ENCODE data around the gene ACBD4.

Gene ACBD4

DNA sequence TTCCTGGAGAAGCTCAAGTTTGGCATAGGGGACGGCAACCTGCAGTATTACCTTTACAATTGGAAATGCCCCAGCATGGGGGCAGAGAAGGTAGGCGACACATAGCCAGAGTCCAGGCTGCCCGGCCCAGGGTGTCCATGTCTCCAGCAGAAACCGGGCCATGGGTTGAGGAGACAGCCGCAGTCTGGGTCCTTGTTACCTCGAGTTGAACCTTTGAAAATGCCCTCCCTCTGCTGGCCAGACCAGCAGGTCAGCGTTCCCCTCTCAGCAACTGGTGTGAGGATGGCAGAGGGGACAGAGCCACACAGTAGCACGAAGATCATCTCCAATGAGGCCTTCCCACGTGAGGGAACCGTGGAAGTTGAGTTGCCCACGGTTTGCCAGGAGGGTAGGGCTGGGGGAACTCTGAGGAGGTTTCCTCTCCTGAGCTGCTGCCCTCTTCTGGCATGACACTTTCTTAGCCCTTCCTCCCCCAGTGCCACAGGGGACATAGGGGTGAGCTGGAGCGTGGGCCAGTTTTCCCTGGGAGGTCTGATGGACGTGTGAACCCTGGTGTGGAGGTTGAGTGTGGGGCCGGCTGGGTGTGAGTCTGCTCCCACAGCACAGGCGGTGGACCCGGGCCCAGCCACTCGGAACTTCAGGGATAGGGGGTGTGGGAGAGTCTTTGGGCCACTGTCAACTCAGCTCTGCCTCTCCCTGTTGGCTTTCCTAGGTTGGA, 30.4 kb upstream of the ACBD4 start:
- no peak for DNase-seq

DNA sequence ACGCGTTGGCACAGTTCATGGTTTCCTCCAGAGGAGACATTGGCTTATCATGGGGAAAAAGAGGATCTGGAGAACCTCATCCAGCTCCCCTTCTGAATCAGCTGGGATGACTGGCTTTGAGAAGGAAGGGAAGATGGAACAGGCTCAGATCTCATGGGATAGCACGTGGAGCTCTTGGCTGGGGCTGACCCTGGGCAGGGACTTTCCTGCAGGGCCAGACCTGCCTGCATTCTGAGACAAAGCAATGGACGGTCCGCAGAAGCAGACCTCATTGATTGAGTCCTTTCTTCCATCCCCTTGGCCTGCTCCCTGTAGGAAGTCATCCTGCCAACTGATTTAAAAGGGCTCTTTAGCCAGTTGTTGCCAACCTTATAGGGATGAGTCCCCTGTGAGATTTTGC, 29.4 kb upstream of the ACBD4 start:
- DNase-seq: no peak

DNA sequence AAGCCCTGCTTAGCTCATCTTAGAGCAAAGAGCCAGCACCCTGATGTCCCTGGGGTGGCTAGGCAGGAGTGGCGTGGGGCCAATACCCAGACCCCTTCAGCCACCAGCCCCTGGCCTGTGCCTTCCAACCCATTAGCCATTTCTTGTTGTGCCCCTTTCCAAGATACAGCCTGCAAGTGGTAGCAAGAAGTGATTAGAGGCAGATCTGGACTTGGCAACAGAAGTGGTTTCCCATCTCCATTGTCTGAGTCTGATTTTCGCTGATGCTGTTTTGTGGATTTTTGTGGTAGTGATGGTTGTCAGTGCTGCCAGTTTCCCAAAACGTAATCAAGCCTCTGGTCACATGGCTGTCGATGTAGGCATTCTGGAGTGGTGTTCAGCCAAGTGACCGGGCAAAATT, 28.9 kb upstream of the ACBD4 start:
- no peak for DNase-seq

DNA sequence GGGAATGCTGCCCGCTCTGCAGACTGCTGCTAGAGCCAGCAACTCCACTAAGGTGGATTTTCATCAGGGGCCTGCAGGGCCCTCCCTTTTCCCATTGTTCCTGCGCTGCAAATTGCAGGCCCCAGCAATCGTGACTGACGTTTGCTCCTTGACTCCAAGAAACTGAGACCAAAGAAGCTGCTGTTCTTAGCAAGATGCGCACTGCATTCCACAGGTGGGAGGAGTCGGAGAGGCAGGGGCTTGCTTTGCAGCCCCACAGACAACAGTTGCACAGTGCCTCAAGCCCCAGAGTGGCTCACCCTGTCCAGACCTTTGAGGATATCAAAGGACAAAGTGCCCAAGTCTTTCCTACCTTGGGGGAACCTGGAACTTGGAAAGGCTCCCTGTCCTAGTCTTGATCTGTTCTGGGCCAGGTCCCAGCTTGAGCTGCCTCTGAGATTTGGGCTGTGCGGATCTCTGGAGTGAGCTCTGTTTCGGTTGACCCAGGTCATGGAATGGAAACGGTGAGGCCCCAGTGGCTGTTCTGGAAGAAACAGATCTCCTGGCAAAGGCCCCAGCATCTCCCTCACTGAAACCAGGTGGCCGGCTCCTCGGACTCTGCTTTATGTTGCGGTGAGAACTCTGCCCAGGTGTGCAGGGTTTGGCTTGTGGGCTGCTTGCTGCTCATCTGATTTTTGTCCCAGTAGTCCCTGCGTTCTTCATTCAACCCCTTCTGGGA, 28.0 kb upstream of the ACBD4 start:
- no peak for DNase-seq

DNA sequence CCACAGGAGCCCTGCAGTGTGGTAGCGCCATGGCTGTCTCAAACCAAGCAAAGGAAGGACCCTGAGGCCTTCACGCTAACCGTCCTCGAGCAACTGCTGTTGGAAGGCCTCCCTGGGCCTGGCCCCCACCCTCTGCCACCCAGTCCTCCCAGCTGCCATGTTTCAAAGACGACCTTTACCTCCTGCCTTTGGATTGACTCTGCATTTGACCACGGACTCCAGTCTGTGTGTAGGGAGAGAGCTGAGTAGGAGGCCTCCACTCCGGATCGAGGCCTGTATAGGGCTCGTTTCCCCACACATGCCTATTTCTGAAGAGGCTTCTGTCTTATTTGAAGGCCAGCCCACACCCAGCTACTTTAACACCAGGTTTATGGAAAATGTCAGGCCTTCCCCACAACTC, 27.4 kb upstream of the ACBD4 start:
- DNase-seq: no peak

DNA sequence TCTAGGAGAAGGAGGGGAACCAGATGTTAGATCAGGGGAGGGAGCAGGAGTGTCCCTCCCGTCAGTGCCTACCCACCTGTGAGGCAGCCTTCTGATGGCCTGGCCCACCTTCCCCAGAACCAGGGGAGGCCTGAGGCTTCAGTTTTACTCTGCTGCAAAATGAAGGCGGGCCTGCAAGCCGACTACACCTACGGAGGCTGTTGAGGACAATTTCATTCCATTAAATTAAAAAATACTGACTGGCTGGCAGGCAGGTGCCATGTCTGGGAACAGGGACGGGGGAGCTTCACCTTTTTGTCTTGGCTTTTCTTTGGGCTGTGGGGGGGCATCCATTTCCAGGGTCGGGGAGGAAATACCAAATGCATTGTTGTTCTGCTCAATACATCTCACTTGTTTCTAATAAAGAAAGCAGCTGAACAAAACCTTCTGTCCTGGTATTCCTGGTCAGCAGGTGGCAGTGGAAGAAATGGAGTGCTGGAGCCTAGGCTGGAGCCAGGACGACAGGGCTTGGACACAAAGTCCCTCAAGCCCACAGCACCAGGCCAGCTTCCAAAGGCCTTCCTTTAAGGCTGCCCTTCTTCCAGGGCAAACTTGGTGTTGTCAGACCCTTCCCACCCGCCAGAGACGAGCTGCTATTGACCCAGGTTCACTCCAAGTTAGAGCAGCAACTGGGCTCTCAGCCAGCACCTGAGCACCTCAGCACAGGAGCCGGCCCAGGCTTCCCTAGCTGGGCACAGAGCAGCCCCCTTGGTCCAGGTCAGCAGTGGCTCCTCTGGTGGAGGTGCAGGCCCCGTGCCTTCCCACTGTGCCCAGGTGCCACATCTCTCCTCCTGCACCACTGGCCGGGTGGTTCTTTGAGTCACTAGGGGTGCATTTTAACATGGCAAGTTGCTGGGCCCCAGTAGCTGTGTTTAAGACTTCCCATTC, 26.6 kb upstream of the ACBD4 start:
- DNase-seq: no peak

DNA sequence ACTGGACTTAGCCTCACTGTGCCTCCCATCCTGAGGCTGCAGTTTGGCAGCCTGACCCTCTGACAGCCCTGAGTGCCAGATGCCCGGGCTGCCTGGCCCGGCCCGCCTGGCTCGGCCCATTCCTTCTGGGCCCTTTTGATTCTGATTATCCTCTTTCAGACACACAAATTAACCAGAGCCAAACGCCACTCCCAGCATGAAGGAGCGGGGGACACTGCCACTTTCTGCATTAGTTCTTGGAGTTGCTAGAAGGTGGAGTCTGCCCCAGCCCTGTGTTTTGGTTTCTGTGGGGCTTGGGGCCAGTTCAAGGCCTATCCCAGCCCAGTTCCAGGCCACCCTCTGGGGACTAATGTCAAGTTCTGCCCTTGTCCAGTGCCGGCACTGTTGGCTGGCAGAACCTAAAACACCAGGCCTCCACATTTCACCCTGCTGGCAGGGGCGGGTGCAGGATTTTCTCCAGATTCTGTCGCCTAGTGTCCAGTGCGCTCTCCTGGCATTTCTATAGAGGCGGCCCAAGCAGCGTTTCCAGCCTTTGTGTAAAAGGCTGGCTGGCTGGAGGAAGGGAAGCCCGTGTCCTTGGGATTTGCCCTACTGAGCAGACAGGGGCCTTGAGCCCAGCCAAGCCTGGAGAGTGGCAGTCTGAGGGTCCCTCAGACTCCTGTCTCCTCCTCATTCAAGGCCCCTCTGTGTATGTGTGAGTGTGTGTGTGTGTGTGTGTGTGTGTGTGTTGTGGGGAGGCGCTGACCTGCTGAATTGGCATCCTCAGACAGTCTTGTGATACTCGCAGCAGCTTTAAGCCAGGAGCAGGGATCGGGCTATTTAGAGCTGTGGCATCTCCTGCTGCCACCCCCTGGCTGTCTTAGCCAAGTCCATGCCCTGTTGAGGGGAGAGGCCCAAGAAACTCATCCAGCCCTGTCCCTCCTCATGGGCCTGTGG, 24.5 kb upstream of the ACBD4 start:
- DNase-seq: no peak

DNA sequence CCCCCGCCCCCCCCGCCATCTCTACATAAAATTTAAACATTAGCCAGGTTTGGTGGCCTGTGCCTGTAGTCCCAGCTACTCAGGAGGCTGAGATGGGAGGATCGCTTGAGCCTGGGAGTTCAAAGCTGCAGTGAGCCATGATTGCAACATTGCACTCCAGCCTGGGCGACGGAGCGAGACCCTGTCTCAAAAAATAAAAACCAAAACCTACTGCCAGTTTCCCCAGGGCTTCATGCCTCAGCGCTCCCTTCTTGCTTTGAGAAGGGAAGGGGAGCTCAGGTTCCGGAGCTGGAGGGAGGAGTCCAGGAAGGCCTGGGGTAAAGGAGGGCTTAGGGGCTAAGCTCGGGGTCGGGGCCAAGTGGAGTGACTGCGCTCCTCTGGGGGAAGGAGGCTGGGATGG, 23.6 kb upstream of the ACBD4 start:
- no peak for DNase-seq

DNA sequence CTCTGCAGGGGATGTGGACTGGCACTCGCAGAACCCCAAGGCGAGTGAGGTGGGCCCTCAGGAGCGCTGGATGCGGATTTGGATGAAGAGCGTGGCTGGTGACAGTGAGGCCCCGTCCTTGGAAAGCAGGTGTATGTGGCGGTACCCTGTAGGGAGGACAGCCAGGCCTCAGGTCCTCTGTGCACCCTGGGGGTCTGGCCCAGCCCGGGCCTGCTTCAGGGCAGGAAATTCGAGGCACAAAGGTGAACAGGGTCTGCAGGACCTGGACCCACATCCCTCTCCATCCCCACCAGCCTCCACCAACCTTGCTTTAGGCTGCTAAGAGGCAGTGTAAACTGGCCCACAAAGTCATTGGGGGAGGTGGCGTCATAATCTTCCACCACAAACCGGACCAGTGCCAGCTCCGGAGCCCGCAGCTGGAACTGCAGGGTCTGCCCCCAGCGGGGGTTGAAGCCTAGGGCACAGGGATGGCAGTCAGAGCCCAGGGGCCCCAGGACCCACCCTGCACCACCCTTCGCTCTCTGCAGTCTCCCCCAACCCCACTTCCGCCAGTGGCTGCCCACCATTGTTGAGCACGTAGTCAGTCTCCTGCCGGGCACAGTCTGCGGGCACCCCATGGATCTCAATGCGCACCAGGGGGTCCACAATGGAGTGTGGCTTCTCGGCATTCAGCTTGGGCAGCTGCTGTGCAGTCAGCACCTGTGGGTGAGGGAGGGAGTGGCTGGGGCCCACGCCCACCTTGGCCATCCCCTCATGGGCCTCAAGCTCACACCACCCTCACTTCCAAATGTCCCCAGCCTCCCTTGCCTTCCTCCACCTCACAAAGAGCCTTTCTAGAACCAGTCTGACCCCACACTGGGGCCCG, 22.7 kb upstream of the ACBD4 start:
- DNase-seq: no peak

DNA sequence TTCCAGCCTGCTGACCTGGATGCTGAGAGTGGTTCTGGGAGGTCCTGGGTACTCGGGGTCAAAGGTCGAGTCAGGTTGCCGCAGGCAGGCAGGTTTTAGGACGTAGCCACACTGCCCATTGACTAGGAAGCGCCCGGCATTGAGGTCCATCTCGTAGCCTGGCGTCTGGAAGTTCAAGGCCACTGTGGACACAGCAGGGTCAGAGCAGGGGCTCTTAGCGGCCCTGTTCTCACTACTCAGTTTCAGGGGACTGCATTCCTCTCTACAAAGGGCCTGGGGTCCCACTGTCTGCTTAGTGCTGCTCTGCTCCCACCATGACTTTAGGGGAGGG, 22.1 kb upstream of the ACBD4 start:
- DNase-seq: no peak

DNA sequence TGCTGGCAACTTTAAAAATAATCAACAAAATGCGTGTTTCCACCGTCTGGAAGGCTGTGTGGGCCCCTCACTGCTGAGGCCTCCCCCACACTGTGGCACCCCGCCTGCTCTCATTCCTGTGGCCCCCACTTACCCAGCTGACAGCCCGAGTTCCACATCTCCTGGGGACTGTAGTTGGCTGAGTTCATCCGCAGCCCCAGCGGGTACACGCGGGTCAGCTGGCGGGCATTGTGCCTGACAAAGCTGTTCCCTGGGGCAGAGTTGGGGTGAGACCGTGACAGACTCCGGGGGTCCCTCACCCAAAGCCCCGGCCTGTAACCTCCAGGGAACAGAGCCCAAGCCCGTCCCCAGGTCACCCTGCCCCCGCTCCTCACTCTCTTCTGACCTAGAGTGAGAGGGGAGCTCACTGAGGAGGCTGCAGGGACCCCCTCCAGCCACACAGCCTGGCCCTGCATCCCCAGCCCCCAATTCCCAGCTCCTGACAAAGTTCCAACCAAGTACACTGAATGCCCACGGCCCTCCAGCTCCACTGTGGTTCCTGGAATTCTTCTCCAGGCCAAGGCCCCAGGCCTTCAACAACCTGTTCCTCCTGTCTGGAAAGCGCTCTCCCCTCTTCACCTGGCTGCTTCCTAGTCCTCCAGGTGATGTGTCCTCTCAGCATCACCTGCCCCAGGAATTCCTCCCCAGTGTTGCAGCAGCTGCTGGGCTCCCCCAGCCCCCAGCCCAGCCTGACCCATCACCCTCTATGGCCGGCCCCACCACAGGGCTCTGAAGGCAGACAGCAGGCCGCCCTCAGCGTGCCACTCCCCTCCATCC, 21.2 kb upstream of the ACBD4 start:
- no peak for DNase-seq

DNA sequence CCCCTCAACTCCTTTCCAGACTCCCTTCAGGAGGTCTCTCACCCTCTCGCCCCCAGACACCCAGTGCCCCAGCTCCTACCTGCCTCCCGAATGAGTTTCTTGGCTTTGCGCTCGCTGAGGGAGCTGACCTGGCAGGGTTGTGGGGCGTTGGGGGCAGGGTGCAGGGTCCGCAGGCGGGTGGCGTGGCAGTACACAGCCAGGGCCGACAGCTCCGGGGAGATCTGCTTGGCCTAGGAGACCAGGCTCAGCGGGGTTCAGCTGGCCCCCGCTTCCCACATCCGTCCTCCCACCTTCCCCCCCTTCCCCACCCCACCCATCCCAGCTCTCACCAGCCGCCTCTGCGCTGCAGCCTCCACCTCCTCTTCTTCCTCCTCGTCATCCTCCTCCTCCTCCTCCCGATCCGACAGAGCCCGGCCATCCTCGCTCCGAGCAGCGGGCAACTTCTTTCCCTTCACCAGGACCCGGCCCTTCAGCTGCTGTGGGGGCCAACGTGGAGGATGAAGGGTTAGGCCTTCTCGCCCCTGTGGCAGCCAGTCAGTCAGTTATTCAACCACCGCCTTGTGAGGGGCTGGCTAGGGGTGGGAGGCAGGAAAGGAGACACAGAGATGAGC, 20.4 kb upstream of the ACBD4 start:
- DNase-seq: no peak

DNA sequence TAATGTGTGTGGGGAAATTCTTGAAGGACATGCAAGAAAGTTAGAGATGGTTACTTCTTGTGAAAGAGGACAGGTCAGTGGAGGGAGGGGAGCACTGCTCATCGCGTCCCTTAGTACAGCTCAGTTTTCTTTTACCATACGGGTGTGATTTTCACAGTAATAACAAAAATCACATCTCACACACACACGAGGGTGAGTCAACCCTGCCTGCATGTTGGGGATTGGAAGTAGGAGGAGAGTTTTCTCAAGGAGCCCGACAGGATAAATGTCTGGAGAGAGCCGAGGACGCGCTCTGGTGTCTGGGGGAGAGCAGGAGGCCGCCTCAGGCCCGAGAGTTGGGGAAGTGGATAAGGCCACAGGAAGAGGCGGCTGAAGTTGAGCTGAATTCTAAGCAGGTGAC, 19.6 kb upstream of the ACBD4 start:
- DNase-seq: no peak

DNA sequence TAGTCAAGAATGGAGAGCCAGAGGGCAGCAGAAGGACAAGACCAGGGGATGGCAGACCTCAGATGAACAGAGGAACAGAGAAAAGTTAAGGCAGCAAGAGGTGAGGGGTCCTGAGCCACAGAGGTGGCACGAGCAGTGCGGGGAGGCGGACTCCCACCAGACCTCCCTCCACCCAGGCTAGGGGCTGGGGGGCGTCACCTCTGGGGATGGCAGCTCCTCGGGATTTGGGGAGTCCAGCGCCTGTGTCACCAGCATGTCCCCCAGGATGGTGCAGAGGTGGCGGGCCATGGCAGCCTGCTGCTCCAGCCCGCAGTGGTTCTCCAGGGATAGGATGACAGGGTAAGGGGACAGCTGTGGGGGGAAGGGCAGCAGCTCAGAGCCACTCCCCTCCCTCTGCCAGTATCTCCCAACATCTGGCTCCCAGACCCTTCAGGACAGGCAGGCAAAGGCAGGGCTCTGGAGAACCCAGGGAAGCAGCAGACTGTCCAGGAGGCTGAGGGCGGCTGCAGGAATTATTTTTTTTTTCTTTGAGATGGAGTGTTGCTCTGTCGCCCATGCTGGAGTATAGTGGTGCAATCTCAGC, 19.0 kb upstream of the ACBD4 start:
- no peak for DNase-seq

DNA sequence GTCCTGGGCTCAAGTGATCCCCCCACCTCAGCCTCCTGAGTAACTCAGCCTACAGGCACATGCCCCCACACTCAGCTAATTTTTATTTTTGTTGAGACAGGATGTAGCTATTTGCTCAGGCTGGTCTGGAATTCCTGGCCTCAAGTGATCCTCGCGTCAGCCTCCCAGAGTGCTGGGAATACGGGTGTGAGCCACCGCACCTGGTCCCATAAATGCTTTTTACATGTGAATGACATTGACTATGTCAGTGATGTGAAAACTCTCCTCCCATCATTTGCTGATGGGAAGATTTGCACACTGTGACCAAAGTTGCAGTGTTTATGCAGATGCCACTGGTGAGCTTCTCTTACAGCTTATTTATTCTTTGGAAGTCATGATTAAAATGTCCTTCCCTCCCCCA, 18.2 kb upstream of the ACBD4 start:
- DNase-seq: no peak

DNA sequence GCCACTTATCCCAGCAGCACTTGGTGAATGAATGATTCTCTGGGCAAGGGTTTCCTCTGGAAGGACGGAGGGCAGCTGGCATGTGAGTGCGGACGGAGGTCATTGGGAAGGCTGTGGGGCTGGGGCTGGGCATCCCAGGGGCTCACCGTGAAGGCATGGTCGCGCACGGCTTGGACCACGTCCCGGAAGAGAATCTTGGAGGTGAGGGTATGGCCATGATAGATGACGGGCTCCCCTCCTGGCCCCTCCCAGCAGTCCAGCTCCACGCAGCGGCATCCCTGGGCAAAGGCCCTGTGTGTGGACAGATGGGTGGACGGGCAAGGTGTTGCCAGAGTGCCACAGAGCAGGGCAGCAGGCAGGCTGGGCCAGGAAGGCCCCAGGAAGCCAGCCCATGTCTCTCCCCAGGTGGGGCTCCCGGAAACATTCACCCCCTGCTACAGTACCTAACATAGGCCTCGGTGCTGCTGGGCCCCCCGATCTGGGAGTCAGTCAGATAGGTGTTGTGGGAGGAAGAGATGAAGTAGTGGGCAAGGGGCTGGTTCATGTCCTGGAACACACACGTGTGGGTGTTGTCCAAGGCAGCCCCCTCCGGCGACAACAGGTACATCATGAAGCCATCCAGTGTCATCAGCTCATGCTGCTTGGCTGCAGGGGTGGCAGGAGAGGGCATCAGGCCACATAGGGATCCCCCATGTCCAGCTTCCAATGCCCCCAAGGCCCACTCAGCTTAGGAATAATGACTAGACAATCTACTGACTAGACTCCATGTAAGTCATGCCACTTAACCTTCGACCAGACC, 17.4 kb upstream of the ACBD4 start:
- DNase-seq: no peak

DNA sequence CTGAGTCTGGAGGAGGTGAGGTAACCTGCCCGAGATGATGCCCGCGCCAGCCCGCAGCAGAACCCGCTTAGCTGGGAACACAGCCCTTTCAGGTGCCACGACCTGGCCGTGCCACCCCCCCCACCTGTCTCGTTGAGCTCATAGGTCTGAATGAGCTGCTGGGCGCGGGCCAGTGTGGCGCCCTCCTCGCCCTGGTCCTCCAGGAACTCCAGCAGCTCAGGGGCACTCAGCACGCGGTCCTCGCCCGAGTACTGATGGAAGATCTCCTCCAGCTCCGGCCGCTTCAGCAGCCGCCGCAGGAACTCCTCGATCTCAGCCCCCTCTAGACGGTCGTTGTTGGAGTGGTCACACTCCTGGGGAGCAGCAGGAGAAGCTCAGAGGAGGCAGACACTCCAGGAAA, 16.8 kb upstream of the ACBD4 start:
- DNase-seq: no peak

DNA sequence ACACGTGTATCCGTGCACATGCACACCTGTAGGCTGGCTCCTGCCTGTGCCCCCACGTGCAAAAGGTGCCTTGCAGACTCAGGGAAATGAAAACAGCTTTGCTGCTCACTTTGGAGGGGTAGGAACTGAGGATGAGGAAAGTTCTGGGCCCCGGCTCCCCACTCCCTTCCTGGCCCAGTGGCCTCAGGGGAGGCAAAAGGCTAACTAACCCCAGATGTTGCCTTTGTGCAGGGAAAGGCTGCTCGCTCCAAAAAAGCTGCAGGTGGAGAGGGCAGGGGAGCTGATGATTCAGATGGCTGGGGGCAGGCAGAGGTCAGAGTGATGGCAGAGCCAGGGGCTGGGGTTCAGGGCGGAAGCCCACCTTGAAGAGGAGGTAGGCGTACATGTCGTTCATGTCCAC, 15.5 kb upstream of the ACBD4 start:
- no peak for DNase-seq

DNA sequence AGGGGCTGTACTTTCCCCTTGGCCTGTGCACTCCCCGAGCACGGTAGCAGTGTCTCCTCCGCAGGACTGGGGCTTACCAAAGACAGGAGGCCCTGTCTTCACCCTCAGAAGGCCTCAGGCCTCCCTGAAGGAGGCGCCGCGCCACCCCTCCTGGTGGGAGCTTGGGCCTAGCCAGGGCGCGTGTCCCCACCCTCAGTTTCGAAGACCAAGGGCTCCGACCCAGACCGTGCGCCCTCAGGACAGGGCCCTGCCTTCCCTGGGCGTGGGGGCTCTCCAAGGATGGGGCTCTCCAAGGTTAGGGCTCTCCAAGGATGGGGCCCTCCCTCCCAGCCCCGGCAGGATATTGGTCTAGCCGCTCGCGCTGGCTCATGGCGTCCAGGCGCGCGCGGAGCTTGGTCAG, 14.9 kb upstream of the ACBD4 start:
- DNase-seq: no peak
